Measurements from ENCODE around the gene TAX1BP3. TPM values are rescaled to one million over a fixed set of nuclear protein-coding genes. Genes with fewer than 3 reads are reported as not detected.
A peak's percentile ranks its signal among the peaks of the same experiment; 100 is the strongest.

TAX1BP3 gene
- polyA plus RNA-seq, 2 of the 4 experiments (the other 2 are of a cell fraction): 122 to 233 TPM

GRCh38 chr17:3647251-3647650, 21.1 kb downstream of the TAX1BP3 start:
- FAIRE-seq (no peak), DNase-seq (ENCODE audit: low read depth in 1 of 2, low spot score in 1 of 2) (no peak), ATAC-seq (peak; percentile 11 to 16; a peak in 3 of 6 replicates)
- CTCF ChIA-PET: interaction anchor here (0.6 to 10.3 kb wide), 39 partner anchors 8 to 1415 kb away, joined by 3 to 100 read pairs (median 4); partner anchors contain the start of genes CTNS and SHPK
- Histone ChIP-seq H3K9me3 (no peaks in the 10 kb centered on the region), H3K4me2 (no peak overlapping the region), H3K27ac (no peak overlapping the region), H3K4me3 (no peak overlapping the region), H3K4me1 (no peaks in the 10 kb centered on the region)
- WGBS (ENCODE audit: missing lambda C conversion rate): 74% methylated on average over 12 of the region's 12 CpGs
- no peak for TF ChIP-seq RFX5 (IDR thresholded peaks at IDR 0.05)
- TF ChIP-seq ZC3H11A (IDR thresholded peaks at IDR 0.05): no peak
- TF ChIP-seq GATA3 (IDR thresholded peaks at IDR 0.05; ENCODE audit: borderline replicate concordance): no peak
- TF ChIP-seq JUN (IDR thresholded peaks at IDR 0.05): no peak
- TF ChIP-seq KDM5A (IDR thresholded peaks at IDR 0.05): no peak
- no peak for TF ChIP-seq CTCF (IDR thresholded peaks at IDR 0.05)
- TF ChIP-seq EP300 (IDR thresholded peaks at IDR 0.05): no peak
- TF ChIP-seq CBX8 (IDR thresholded peaks at IDR 0.05): no peak
- no peak for TF ChIP-seq EHF (CRISPR knock-in tag; IDR thresholded peaks at IDR 0.05)
- POLR2A ChIA-PET: interaction anchor here (1.5 to 2.5 kb wide), 2 partner anchors 11 to 598 kb away, joined by 7 to 16 read pairs; partner anchors contain the start of genes CTNS and SHPK

- ChIA-PET CTCF (interaction anchor here (1.0 to 10.3 kb wide), 2 partner anchors 597 to 797 kb away, joined by 3 to 100 read pairs; no protein-coding TSS in a partner anchor), POLR2A (interaction anchor here (1.2 to 1.3 kb wide), 2 partner anchors 9 kb away, joined by 3 to 4 read pairs; partner anchors contain the start of genes CTNS and SHPK)
- no peak for FAIRE-seq
- Histone ChIP-seq H3K4me3 (no peak overlapping the region), H3K27ac (no peak overlapping the region), H3K9me3 (no peaks in the 10 kb centered on the region), H3K4me1 (no peaks in the 10 kb centered on the region), H3K4me2 (no peak overlapping the region)
- no peak for DNase-seq (ENCODE audit: low read depth in 1 of 2, low spot score in 1 of 2)
- TF ChIP-seq ZFP36 (IDR thresholded peaks at IDR 0.05; ENCODE audit: borderline replicate concordance, partially characterized antibody) (no peak), POLR2AphosphoS2 (conservative IDR thresholded peaks at IDR 0.05; ENCODE audit: low read length) (no peak), HOXA7 (CRISPR knock-in tag; IDR thresholded peaks at IDR 0.05) (no peak), TFCP2L1 (CRISPR knock-in tag; IDR thresholded peaks at IDR 0.05) (no peak), REST (IDR thresholded peaks at IDR 0.05) (no peak)
- WGBS (ENCODE audit: missing lambda C conversion rate): 94% methylated on average over 5 of the region's 5 CpGs
- ATAC-seq: no peak
Measured at GRCh38 chr17:3645310-3645709, 23.1 kb downstream of the TAX1BP3 start.

GRCh38 chr17:3643889-3644349, 24.5 kb downstream of the TAX1BP3 start:
- no peaks in the 10 kb centered on the region for H3K9me3 ChIP-seq
- H3K4me1 ChIP-seq: no peaks in the 10 kb centered on the region
- H3K27ac ChIP-seq: no peak overlapping the region
- H3K4me2 ChIP-seq: no peak overlapping the region
- FAIRE-seq (no peak), DNase-seq (ENCODE audit: low read depth in 1 of 2, low spot score in 1 of 2) (no peak), ATAC-seq (no peak)
- ChIA-PET CTCF (interaction anchor here (1.4 to 10.3 kb wide), 2 partner anchors 26 to 596 kb away, joined by 3 to 100 read pairs; no protein-coding TSS in a partner anchor), POLR2A (interaction anchor here (1.0 kb wide), 1 partner anchor 24 kb away, joined by 3 read pairs; the partner anchor contains the start of gene TAX1BP3)
- H3K4me3 ChIP-seq: no peak overlapping the region
- WGBS (ENCODE audit: missing lambda C conversion rate): 97% methylated on average over 4 of the region's 4 CpGs
- TF ChIP-seq CHD4 (IDR thresholded peaks at IDR 0.05; ENCODE audit: borderline replicate concordance): no peak
- no peak for TF ChIP-seq GATA3 (IDR thresholded peaks at IDR 0.05; ENCODE audit: borderline replicate concordance)
- 0 out of 5 replicates have a peak, but pooled peaks of 1 of the 2 experiments have one; percentile 13 for TF ChIP-seq JUN (IDR thresholded peaks at IDR 0.05)
- no peak for TF ChIP-seq BCL3 (IDR thresholded peaks at IDR 0.05)
- TF ChIP-seq ZFP36 (IDR thresholded peaks at IDR 0.05; ENCODE audit: borderline replicate concordance, partially characterized antibody): peak; percentile 59
- TF ChIP-seq SREBF2 (IDR thresholded peaks at IDR 0.05): no peak
- no peak for TF ChIP-seq POLR2A (IDR thresholded peaks at IDR 0.05; ENCODE audit: low read length)
- no peak for TF ChIP-seq KDM1A (IDR thresholded peaks at IDR 0.05; ENCODE audit: low read depth)
- no peak for TF ChIP-seq FOSL2 (IDR thresholded peaks at IDR 0.05)
- peak; percentile 36; the same call in 1 of the 2 replicates for TF ChIP-seq FOSL2 (CRISPR knock-in tag; IDR thresholded peaks at IDR 0.05)
- no peak for TF ChIP-seq RNF2 (IDR thresholded peaks at IDR 0.05; ENCODE audit: borderline replicate concordance, low read depth)

Measured in A549 (cell line).